Stimulated activated naive B cell treated with anti-CD40 and anti-IgM and Interleukin-4, amounts not matched to agents 10 μg/mL and 1 μg/mL and 100 μg/mL, for 72 hours (primary cell): ENCODE data around the gene RTKN.
A peak's percentile ranks its signal among the peaks of the same experiment; 100 is the strongest.
"Not testable (repeated sequence)": the region's sequence is repeated elsewhere in the genome, so short reads cannot be mapped to it uniquely, and the experiment has no call there.

Source experiments
- ATAC-seq, 2 donors: fragments of 150-1000 bp; cut with Tn5 transposase; replicated peaks; 2 replicates each; pipeline ENCODE4 v1.10.0; 2021; ENCODE audit warnings: moderate library complexity in 1 of 2
- DNase-seq: peaks from one replicate; pipeline ENCODE4 v3.0.0; 2021
- H3K27ac Mint-ChIP-seq: one replicate; pipeline ENCODE4 v1.8.0; 2022; ENCODE audit warnings: mild to moderate bottlenecking, mixed read lengths
- H3K27me3 Mint-ChIP-seq, 2 donors: one replicate each; pipeline ENCODE4 v1.8.0; 2022; ENCODE audit warnings: mixed read lengths in 2 of 2
- H3K36me3 Mint-ChIP-seq, 2 donors: one replicate each; pipeline ENCODE4 v1.8.0; 2022; ENCODE audit warnings: mixed read lengths in 2 of 2, mild to moderate bottlenecking in 1 of 2
- H3K4me1 Mint-ChIP-seq, 2 donors: one replicate each; pipeline ENCODE4 v1.8.0; 2022; ENCODE audit warnings: mixed read lengths in 2 of 2, mild to moderate bottlenecking in 1 of 2
- H3K4me3 Mint-ChIP-seq, 2 donors: one replicate each; pipeline ENCODE4 v1.8.0; 2022; ENCODE audit warnings: mild to moderate bottlenecking in 2 of 2, mixed read lengths in 2 of 2, moderate library complexity in 1 of 2
- H3K9me3 Mint-ChIP-seq, 2 donors: one replicate each; pipeline ENCODE4 v1.8.0; 2022; ENCODE audit warnings: mixed read lengths in 2 of 2, mild to moderate bottlenecking in 1 of 2

The RTKN gene

GRCh38 chr2:74441690-74442482 is at the start of gene RTKN:
TSS of gene RTKN (minus strand) at chr2:74441937. CDS start at chr2:74441816, 121 bp downstream.
- peaks cover 36 to 63% of the 10 kb centered on the region in 2 donors for H3K4me1 Mint-ChIP-seq
- peaks cover 0 to 9% of the 10 kb centered on the region in 2 donors for H3K36me3 Mint-ChIP-seq
- peak within 1 kb of the TSS; percentile 89 for H3K27ac Mint-ChIP-seq
- no peak for DNase-seq
- peaks cover 0 to 2% of the 10 kb centered on the region in 2 donors for H3K9me3 Mint-ChIP-seq
- H3K27me3 Mint-ChIP-seq, result peaks cover 20 to 21% of the 10 kb centered on the region in 2 donors
- peak within 1 kb of the TSS; percentile 87 to 88 for H3K4me3 Mint-ChIP-seq
- ATAC-seq, result peak; percentile 19 to 26

GRCh38 chr2:74489906-74490305 is 48.2 kb upstream of the RTKN start:
- Mint-ChIP-seq H3K27ac (no peak overlapping the region), H3K27me3 (no peaks in the 10 kb centered on the region), H3K9me3 (no peaks in the 10 kb centered on the region), H3K36me3 (peaks cover 49 to 67% of the 10 kb centered on the region in 2 donors), H3K4me1 (peaks cover 11 to 19% of the 10 kb centered on the region in 2 donors), H3K4me3 (no peak overlapping the region)
- no peak for DNase-seq
- ATAC-seq, result no peak

- peaks cover 11 to 17% of the 10 kb centered on the region in 2 donors for H3K4me1 Mint-ChIP-seq
- H3K4me3 Mint-ChIP-seq, result no peak overlapping the region
- no peak for ATAC-seq
- no peak for DNase-seq
- no peaks in the 10 kb centered on the region for H3K27me3 Mint-ChIP-seq
- H3K36me3 Mint-ChIP-seq, result peaks cover 42 to 64% of the 10 kb centered on the region in 2 donors
- H3K27ac Mint-ChIP-seq, result no peak overlapping the region
- no peaks in the 10 kb centered on the region for H3K9me3 Mint-ChIP-seq
Observed at GRCh38 chr2:74488643-74489481, 47.1 kb upstream of the RTKN start.

GRCh38 chr2:74486141-74486540 is 44.4 kb upstream of the RTKN start:
- no peak overlapping the region for H3K27ac Mint-ChIP-seq

GRCh38 chr2:74483675-74484164 is 42.0 kb upstream of the RTKN start:
- not testable (repeated sequence) for H3K9me3 Mint-ChIP-seq, ATAC-seq, DNase-seq, H3K27me3 Mint-ChIP-seq
- H3K36me3 Mint-ChIP-seq, result peaks cover 20 to 35% of the 10 kb centered on the region in 2 donors
- H3K4me3 Mint-ChIP-seq, result peak overlapping the region; percentile 93 to 99
- H3K4me1 Mint-ChIP-seq, result peaks cover 22 to 36% of the 10 kb centered on the region in 2 donors
- peak overlapping the region; percentile 99 for H3K27ac Mint-ChIP-seq

More at GRCh38 chr2:74486141-74486540, 44.4 kb upstream of the RTKN start:
- Mint-ChIP-seq H3K4me1 (peaks cover 20 to 30% of the 10 kb centered on the region in 2 donors), H3K36me3 (peaks cover 27 to 45% of the 10 kb centered on the region in 2 donors), H3K9me3 (no peaks in the 10 kb centered on the region), H3K27me3 (no peaks in the 10 kb centered on the region), H3K4me3 (no peak overlapping the region)
- DNase-seq (no peak), ATAC-seq (no peak)

GRCh38 chr2:74482801-74483674 is 41.3 kb upstream of the RTKN start, which contains the start of the genes CCDC142 and TTC31:
TSS of gene CCDC142 (minus strand) at chr2:74482998. CDS start at chr2:74482837, 161 bp downstream.
TSS of gene TTC31 (plus strand) at chr2:74483081. CDS start at chr2:74483096, 15 bp downstream.
- DNase-seq (peak; percentile 89), ATAC-seq (peak; percentile 94 to 96)
- H3K36me3 Mint-ChIP-seq, result peaks cover 20 to 32% of the 10 kb centered on the region in 2 donors
- peak within 1 kb of the TSS; percentile 93 to 99 for H3K4me3 Mint-ChIP-seq
- H3K27me3 Mint-ChIP-seq, result no peaks in the 10 kb centered on the region
- H3K27ac Mint-ChIP-seq, result peak within 1 kb of the TSS; percentile 99
- H3K4me1 Mint-ChIP-seq, result peaks cover 22 to 36% of the 10 kb centered on the region in 2 donors
- H3K9me3 Mint-ChIP-seq, result no peaks in the 10 kb centered on the region

- peaks cover 25 to 41% of the 10 kb centered on the region in 2 donors for H3K4me1 Mint-ChIP-seq
Observed at GRCh38 chr2:74481961-74482800, 40.4 kb upstream of the RTKN start.

GRCh38 chr2:74481431-74481830 is 39.7 kb upstream of the RTKN start:
- H3K27ac Mint-ChIP-seq, result no peak overlapping the region
- no peak for DNase-seq
- H3K27me3 Mint-ChIP-seq, result no peaks in the 10 kb centered on the region
- H3K36me3 Mint-ChIP-seq, result peaks cover 21 to 31% of the 10 kb centered on the region in 2 donors
- no peak for ATAC-seq
- peak overlapping the region; percentile 93 to 99 for H3K4me3 Mint-ChIP-seq
- no peaks in the 10 kb centered on the region for H3K9me3 Mint-ChIP-seq
- peaks cover 23 to 36% of the 10 kb centered on the region in 2 donors for H3K4me1 Mint-ChIP-seq

More at GRCh38 chr2:74481961-74482800, 40.4 kb upstream of the RTKN start:
- Mint-ChIP-seq H3K4me3 (peak overlapping the region; percentile 93 to 99), H3K27ac (peak overlapping the region; percentile 99), H3K27me3 (no peaks in the 10 kb centered on the region), H3K9me3 (no peaks in the 10 kb centered on the region), H3K36me3 (peaks cover 24 to 37% of the 10 kb centered on the region in 2 donors)
- ATAC-seq (peak; percentile 61), DNase-seq (peak; percentile 59)

- no peaks in the 10 kb centered on the region for H3K9me3 Mint-ChIP-seq
- peaks cover 32 to 45% of the 10 kb centered on the region in 2 donors for H3K36me3 Mint-ChIP-seq
- peak overlapping the region; percentile 15 for H3K27ac Mint-ChIP-seq
- ATAC-seq, result no peak
- H3K4me1 Mint-ChIP-seq, result peaks cover 14 to 42% of the 10 kb centered on the region in 2 donors
- H3K27me3 Mint-ChIP-seq, result no peaks in the 10 kb centered on the region
- H3K4me3 Mint-ChIP-seq, result no peak overlapping the region
- no peak for DNase-seq
Observed at GRCh38 chr2:74474899-74475298, 33.2 kb upstream of the RTKN start.

- H3K36me3 Mint-ChIP-seq, result peaks cover 32 to 47% of the 10 kb centered on the region in 2 donors
- peak overlapping the region in 1 of 2 donors; percentile 19 for H3K4me3 Mint-ChIP-seq
- DNase-seq (no peak), ATAC-seq (no peak)
- peaks cover 16 to 44% of the 10 kb centered on the region in 2 donors for H3K4me1 Mint-ChIP-seq
- H3K9me3 Mint-ChIP-seq, result no peaks in the 10 kb centered on the region
- H3K27me3 Mint-ChIP-seq, result no peaks in the 10 kb centered on the region
- H3K27ac Mint-ChIP-seq, result no peak overlapping the region
Observed at GRCh38 chr2:74474481-74474880, 32.7 kb upstream of the RTKN start.

- DNase-seq, result no peak
- Mint-ChIP-seq H3K27me3 (no peaks in the 10 kb centered on the region), H3K9me3 (no peaks in the 10 kb centered on the region), H3K4me1 (peaks cover 16 to 44% of the 10 kb centered on the region in 2 donors), H3K27ac (peak overlapping the region; percentile 99), H3K4me3 (peak overlapping the region; percentile 97 to 98), H3K36me3 (peaks cover 29 to 42% of the 10 kb centered on the region in 2 donors)
- no peak for ATAC-seq
Observed at GRCh38 chr2:74472945-74473258, 31.2 kb upstream of the RTKN start.

- H3K27ac Mint-ChIP-seq, result peak within 1 kb of the TSS; percentile 99
- ATAC-seq, result peak; percentile 95 to 97
- H3K27me3 Mint-ChIP-seq, result no peaks in the 10 kb centered on the region
- H3K36me3 Mint-ChIP-seq, result peaks cover 24 to 38% of the 10 kb centered on the region in 2 donors
- H3K4me3 Mint-ChIP-seq, result peak within 1 kb of the TSS; percentile 97 to 98
- no peaks in the 10 kb centered on the region for H3K9me3 Mint-ChIP-seq
- H3K4me1 Mint-ChIP-seq, result peaks cover 13 to 40% of the 10 kb centered on the region in 2 donors
- DNase-seq, result peak; percentile 92
Observed at GRCh38 chr2:74472086-74472944, 30.6 kb upstream of the RTKN start, which contains the start of gene MRPL53. TSS of gene MRPL53 (minus strand) at chr2:74472680. CDS start at chr2:74472660, 20 bp downstream.
